ENCODE results near the gene PRKCD.
"Not testable (repeated sequence)": the region's sequence is repeated elsewhere in the genome, so short reads cannot be mapped to it uniquely, and the experiment has no call there.

The PRKCD gene

DNA sequence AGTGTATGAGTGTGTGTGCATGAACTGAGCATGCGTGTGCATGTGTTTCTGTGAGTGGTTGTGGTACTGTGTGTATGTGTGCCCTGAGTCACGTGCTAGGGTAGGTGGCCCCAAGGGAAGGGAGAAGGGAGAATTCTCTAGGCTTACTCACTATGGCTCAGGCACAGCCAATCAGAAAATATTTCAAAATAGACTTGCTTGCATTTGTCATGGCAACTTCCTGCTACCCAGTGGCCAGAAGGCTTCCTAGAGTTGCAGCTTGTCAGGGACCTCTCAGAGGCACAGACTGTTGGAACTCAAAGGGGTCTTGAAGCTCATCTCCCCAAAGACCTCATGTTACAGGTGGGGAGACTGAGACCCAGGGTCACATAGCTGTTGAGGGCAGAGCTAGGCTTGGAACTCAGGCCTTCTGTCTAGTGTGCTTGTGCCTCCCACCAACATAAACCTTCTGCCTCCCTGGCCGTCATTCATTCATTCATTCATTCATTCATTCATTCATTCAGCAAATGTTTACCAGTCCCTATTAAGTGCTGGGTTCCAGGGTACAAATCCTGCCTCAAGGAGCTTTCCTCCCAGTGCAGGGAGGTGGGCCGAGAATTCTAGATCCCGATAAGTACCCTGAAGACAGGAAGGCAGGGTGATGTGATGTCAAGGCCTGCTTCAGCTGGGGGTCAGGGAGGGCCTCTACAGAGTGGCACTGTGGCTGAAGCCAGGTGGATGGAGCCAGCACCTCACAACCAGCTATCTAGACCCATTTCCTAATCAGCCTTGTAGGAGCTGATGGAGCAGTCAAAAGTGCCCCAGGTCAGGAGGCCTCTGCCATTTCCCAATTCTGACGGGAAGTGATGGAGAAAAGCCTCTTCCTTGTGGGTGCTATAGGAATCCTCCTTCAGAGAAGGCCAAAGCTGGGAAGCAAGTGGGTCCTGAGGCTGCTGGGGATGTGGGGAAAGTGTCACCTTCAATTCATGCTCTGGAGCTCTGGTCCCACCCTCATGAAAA lies 19.9 kb upstream of the PRKCD start:
- no peak for DNase-seq

DNA sequence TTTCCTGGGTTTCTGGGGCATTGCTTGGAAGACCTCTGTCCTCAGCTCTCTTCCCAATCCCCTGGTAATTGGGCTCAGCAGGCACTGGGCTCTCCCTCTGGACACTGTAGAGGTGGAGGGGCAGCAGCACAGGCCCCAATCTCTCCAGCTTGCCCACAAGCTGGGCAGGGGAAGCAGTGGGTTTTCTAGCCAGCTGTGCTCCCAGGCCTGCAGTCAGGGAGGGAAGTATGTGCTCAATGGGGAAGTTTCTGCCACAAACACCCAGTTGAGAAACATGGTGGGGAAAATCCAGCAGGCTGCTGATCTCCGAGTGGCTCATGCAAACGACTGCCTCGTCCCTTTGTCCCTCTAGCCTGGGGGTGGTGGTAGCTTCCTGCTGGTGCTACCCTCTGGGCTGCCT lies 18.0 kb upstream of the PRKCD start:
- no peak for DNase-seq

DNA sequence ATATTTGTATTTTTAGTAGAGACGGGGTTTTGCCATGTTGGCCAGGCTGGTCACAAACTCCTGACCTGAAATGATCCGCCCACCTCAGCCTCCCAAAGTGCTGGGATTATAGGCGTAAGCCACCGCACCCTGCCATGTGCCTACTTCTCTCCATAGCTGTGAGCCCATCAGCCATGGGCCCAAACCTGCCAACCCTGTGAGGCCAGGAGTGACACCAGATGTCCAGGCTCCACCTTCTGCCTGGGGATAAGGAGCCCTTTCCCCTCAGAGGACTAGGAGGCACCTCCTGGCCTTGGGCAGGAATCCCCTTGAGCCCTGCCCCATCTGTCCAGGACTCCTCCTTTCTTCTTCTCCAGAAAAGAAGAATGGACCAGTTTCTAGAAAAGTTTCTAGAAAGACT lies 16.6 kb upstream of the PRKCD start:
- no peak for DNase-seq

DNA sequence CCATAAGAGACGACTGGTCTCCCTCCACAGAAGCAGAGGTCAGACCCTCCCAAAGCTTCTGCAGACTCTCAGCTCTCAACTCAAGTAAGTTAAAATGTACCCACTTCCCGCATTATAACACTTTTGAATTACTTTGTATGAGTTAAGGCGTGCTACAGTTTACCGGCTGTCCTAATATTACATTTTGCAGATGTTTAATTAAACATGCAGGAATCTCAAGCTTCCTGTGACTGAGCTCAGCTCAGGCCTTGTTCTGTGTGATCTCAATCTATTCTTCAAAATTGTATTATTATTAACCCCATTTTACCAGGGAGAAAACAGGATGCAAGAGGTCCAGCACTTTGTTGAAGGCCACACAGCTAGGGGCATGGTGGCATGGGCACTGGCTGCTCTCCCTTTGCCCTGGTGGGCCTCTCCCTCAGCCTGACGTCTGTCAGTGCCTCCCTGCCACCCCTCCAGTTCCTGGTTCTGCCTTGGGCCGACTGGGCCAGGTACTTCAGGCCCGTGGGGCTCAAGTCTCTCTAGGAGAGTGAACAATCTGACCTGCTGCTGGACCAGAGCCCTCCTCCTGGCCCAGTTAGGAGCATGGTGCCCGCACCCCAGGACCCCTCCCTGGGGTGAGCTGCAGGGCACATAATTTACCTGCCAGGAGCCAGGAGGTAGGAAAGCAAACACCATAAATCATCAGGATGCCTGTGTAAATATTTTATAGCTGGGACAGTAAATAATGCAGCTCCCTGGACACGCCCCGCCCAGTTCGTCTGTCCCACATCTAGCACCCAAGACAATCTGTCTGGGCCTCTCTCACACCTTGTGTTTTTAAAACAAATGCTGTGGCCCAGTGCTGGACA lies 15.9 kb upstream of the PRKCD start:
- DNase-seq: no peak

DNA sequence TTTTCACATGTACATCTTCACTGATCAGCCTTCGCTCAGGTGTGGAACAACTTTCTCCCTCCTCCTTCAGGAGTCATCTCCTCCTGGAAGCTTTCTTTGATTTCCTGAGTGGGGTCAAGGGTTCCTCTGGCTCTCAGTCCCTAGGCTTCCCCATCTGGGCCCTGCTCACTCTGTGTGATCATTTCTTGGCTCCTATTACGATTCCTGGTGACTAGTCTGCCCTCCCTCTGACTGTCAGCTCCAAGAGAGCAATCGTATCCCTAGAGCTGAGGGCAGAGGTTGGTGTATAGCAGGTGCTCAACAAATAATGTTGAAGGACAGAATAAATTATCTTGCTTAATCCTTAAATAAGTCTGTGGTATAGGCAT lies 15.3 kb upstream of the PRKCD start:
- no peak for DNase-seq

DNA sequence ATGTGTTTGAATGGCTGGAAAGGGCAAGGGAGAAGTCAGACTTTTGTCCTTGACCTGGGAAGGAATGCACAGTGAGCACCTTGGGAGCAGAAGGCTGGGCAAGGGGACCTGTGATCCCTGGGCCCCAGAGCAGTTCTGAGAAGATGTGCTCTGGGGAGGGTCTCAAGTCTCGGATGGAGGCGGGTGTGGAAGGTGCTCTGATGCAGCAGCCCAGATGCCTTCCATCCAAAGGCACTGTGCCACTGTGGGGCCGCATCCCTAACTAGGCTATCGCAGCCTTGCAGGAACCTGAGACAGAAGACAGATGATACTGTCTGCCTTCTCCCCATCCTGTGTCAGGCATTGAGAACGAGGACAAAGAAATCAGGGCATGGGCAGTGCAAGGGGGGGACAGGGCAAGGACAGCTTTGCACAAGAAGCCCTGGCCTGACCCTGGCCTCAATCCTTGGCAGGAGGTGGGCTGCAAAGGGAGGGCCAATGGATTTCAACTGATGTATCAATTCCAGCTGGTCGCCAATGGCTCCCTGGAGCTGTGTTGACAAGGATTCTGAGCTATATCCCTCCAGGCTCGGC lies 14.6 kb upstream of the PRKCD start:
- DNase-seq: no peak

DNA sequence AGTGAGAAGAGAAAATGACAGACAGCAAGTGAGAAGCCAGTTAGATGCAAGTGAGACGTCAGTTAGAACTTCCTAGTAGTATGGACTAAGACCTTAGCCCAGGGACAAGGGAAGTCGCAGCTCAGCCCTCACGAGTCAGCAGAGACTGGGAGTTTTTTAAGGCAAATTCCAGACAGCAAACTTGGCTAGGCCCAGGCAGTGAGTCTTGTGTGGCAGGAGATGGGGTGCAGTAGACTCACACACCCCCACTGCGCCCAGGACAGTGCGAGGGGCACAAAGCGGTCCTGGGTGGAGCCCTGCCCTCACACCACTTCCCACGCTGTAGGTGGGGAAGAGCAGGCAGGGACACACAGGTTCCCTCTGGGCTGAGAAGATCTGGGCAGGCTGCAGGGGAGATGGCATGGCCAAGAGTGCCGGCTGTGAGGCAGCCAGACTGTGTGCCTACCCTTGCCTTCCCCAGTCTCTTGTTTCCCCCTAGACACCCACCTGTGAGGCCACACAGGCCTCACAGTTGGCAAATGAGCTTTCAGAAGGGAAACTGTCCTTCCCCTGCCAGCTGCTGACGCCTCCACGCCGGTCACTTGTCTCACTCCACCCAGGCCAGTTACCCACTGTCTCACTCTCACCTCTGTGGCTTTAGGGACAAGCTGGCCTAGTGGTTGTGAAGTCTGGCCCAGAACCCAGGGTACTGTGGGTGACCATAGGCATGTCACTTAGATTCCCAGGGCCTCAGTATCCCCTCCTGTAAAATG lies 13.7 kb upstream of the PRKCD start:
- no peak for DNase-seq

DNA sequence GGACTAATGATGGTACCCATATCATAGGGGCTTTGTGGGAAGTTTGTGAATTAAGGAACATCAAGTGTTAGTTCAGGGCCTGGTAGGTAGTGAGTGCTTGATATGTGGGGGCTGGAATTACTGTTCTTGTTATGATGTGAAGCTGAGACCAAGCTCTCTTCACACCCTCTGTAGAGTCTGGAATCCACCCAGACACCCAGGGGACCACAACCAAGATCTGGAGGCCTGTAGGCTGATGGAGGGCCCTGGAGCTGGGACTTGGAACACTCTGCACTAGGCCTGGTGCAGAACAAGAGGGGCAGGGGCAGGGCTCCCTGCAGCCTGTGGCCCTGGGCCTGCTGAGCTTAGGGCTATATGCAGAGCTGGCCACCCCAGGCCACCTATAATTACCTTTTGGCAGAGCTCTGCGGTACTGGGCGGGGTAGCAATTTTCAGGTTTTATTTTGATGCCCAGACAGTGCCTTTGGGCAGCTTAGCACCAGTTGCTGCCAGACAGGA lies 13.1 kb upstream of the PRKCD start:
- DNase-seq: no peak

DNA sequence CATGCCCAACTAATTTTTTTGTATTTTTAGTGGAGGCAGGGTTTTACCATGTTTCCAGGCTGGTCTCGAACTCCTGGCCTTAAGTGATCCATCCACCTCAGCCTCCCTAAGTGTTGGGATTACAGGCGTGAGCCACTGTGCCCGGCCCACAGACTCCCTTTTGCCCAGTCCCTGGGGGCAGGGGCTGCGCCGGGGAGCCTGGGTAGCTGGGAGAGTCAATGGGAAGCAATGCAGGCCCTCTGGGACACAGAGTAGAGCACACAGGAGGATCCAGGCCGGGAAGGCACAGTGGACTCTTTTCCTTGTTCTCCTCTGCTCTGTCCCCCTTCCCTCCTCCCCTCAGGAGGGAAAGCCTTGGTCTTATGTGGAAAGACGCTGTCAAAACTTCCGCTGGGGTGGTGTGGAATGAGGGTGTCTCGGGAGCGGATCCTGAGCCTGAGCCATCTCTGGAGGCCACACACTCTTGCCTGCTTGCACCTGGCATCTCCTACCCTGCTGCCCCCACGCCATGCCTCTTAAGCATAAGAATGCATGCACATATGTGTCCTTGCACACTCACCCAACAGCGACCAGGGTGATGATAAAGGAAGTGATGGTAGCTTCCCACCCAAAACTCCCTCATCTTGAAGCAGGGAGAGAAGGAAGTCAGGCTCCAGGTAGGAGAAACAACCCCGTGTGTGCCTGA lies 11.9 kb upstream of the PRKCD start:
- DNase-seq: no peak

DNA sequence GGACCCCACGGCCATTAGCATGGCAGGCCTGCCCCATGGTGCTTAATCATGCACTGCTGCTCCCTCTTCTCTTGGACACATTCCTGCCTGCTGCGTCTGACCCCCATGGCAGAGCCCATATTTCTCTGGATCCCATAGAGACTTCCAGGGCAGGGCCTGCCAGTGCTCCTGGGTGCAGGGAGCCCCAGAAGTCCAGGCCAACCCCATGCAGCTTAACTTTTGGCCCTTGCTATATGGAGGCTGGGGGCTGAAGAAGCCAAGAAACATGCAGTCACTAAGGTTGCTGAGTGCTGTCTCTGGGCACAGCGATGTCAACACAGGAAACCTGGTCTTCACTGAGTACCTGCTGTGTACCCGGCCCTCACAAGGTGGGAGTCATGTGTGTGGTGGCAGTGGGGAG lies 11.3 kb upstream of the PRKCD start:
- DNase-seq: no peak

DNA sequence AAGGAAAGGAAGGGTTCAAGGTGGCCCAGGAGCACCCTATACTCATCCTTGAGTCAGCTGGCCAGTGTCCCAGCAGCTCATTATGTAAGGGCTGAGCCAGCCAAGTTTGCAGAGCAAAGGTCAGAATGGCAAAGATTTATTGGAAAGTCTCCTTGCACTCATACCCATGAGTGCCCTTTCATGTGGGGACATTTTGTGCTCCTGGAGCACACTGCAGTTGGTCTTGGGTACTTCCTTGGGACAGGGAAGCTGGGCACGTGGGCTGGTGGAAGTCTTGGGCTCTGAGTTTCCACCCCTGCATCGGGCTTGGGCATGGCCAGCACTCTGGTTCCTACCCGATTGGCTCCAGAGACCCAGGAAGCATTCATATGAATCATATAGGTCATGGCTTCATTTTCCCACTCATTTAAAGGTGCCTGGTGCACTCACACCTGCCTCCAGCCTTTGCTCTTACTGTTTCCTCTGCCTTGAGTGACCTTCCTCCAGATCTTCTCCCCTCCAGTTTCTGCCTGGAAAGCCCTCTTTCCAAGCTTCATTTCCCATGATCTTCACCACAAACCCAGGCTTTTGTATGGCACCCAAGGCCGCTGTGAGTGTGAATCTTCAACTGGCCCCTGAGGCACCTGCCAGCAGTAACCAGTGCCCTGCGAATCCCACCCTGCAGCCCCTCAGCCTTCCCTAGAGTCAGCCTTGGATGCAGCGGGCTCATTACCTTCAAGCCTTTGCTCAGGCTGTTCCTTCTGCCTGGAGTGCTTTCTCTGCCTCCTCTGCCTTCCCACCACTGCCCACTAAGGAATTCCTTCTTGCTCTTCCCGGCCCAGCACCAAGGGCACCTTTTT lies 10.5 kb upstream of the PRKCD start:
- no peak for DNase-seq

DNA sequence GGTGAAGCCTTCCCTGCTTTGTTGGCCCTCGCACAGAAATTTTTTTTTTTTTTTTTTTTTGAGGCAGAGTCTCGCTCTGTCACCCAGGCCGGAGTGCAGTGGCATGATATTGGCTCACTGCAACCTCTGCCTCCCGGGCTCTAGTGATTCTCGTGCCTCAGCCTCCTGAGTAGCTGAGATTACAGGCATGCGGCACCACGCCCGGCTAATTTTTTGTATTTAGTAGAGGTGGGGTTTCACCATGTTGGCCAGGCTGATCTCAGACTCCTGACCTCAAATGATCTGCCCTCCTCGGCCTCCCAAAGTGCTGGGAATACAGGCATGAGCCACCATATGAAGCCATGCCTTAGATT lies 9.9 kb upstream of the PRKCD start:
- not testable (repeated sequence) for DNase-seq

DNA sequence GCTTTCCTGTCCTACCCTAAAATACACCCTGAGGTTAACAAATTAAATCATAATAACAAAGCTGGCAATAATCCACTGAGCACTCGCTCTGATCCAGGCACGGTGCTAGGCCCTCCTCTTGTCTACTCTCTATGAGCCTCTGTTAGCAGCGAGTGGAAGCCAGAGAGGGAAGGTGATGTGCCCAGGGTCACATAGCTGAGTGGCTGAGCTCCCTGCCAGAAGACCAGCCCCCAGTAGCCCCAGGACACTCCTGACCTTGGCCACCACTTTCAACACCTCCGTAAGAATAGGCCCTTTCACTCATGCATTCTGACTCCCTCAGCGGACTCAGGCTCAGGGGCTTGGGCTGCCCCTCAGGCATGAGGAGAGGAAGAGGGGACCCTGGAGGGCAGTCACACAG lies 9.5 kb upstream of the PRKCD start:
- DNase-seq: no peak

DNA sequence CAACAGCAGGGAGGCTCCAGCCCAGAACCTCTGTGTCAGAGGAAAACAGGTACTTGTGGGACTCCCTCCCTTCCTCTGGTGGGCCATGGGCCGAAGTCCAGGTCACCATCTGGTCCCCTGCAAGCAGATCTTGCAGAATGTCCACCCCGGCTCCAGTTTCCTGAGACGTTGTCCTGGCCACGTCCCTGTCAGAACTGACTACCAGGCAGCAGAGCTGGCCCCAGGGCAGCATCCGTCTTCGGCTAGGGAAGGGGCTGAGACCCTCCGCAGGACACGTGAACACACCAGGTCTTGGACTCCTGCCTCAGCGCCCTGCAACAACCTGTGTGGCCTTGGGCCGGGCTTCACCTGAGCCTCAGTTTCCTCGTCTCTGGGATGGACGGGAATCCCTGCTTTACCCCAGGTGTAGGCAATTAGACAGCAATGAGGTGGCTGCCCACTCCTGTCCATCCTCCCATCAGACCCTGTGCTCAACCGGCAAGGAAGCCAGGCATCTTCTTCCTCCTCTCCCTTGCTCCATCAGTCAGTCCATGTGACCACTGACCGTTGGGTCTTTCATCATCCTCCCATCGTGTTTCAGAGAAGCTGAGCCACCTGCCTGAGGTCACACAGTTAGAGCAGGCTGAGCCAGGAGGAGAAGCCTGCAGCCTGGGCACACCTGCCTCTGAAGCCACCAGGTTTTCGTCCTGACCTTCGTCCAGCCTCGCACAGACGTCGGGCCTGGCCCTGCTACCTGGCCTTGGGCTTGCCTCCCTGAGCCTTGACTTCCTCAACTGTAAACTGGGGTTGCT lies 8.9 kb upstream of the PRKCD start:
- DNase-seq: no peak

DNA sequence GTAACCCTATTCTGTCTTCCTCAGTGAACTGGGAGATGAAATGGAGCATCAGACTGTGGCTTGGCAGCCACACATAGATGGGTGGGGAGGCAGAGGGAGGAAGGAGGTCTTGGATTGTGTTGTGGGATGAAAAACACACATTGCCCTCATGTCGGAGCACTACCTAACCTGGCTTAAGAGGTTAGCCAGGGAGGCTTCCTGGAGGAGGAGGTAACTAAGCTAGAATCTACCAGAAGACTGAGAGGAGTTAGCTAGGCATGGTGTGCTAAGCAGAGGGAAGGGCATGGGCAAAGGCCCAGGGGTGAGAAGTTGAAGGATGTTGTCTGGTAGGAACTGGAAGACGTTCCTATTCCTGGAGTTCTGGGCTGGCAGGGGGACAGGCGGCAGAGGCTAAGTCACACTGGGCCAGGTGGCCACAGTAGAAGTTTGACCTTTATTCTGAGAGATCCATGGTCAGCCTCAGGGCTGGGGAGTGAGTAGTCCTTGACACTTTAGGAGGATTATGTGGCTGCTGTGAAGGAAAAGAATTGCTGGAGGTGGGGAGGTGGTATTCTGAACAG lies 7.7 kb upstream of the PRKCD start:
- DNase-seq: no peak

DNA sequence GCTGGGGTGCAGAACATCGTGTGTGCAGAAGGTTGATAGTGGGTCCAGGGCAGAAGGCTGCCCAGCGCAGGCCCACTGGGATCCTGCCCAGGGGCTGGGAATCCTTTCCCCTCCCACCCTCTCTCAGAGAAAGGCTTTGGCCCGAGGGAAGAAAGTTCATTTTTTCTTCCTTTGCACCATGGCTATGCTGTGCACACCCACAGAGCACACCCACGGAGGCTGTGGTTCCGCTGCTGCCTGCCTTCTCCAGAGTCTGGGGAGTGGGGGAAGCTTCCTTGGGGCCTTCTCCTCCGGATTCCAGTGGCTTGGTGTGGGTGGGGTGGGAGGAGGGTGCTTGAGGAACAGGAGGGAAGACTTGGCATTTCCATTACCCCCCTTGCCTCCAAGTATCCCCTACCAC lies 7.0 kb upstream of the PRKCD start:
- no peak for DNase-seq

DNA sequence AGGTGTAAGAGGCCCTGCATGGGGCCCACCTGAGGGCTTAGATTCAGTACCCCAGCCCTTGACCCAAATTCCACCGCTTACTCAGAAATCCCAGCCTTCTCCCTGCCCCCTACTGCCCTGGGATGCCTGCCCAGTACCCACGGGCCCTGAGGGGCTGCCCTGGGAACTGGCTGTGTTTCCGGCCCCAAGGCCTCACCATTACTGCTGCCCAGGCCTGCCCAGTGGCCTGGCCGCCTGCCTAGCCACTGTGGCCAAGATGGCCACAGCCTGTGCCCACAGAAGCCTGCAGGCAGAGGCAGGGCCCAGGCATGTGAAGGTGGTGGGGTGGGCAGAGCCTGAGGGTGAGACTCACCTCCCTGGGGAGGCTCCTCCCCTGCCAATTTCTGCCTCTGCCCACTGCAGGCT lies 6.1 kb upstream of the PRKCD start:
- no peak for DNase-seq

DNA sequence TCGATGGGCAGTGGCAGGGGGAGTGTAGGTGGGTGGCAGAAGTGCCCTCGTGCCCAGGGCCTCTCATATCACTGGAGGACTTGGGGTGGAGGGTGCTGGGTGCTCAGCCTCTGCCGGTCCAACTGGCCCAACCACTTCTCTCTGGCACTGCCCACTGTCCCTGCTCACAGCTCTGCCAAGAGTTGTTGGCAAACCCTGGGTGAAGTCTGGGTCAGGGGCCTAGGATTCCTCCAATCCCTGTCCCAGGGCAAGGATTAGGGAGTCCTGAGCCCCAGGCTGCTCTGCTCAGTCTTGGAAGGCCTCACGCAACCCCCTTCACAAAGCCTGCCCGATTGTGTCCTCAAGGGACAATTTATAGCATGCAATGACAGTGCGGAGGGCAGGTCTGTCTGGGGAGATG lies 5.2 kb upstream of the PRKCD start:
- no peak for DNase-seq

DNA sequence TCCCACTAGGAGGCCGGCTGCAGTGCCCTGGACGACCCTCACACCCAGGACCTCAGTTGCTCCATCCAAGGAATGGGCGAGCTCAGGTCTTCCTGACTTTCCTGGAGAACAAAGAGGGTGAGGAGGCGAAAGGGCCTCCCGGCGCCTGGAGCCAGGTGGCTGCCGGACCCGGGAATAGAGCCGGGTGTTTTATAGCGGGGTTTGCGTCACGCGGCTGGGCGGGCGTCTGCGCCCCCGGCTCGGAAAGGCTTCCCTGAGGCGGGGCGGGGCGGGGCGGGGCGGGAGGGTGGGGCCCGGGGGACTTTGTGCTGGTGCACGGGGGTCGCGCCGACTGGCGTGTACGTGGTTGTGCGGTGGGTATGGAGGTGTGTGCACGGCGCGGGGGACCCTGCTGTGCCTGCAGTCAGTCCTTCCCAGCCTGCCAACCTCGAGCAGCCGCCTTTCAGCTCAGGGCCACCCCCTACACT lies 4.6 kb upstream of the PRKCD start:
- no peak for DNase-seq
